Mucosa of stomach (tissue), 1 donor: ENCODE measurements around the gene LY6G5C.

Experiments
- H3K27me3 ChIP-seq: one replicate; pipeline ENCODE4 v1.7.0; 2013; ENCODE audit warnings: mild to moderate bottlenecking, low read length; ENCODE audit not compliant: control insufficient read depth, insufficient read depth
- H3K36me3 ChIP-seq: one replicate; pipeline ENCODE4 v1.7.0; 2013; ENCODE audit warnings: low read length; ENCODE audit not compliant: control insufficient read depth, insufficient read depth
- H3K4me1 ChIP-seq: one replicate; pipeline ENCODE4 v1.7.0; 2013; ENCODE audit warnings: mild to moderate bottlenecking, low read length; ENCODE audit not compliant: control insufficient read depth, insufficient read depth
- H3K4me3 ChIP-seq: one replicate; pipeline ENCODE4 v1.7.0; 2013; ENCODE audit warnings: low read length
- H3K9ac ChIP-seq: one replicate; pipeline ENCODE4 v1.7.0; 2013; ENCODE audit warnings: mild to moderate bottlenecking, low read length, moderate library complexity
- H3K9me3 ChIP-seq: one replicate; pipeline ENCODE4 v1.7.0; 2013; ENCODE audit warnings: mild to moderate bottlenecking, low read length, moderate library complexity; ENCODE audit not compliant: control insufficient read depth
- donor health status: Pancreatic carcinoma.

LY6G5C gene

GRCh38 chr6:31652925-31653724 is 27.7 kb downstream of the LY6G5C start:
- Histone ChIP-seq H3K36me3 (peaks cover 16% of the 10 kb centered on the region), H3K27me3 (no peaks in the 10 kb centered on the region), H3K4me3 (peak overlapping the region; percentile 80)

GRCh38 chr6:31651602-31652191 is 29.2 kb downstream of the LY6G5C start:
- Histone ChIP-seq H3K4me3 (peak overlapping the region; percentile 80), H3K9me3 (no peaks in the 10 kb centered on the region), H3K27me3 (no peaks in the 10 kb centered on the region), H3K4me1 (peaks cover 9% of the 10 kb centered on the region), H3K36me3 (peaks cover 16% of the 10 kb centered on the region), H3K9ac (peak overlapping the region; percentile 92)

More at GRCh38 chr6:31652925-31653724, 27.7 kb downstream of the LY6G5C start:
- Histone ChIP-seq H3K9me3 (no peaks in the 10 kb centered on the region), H3K4me1 (peaks cover 13% of the 10 kb centered on the region), H3K9ac (peak overlapping the region; percentile 92)

GRCh38 chr6:31645325-31645724 is 35.5 kb downstream of the LY6G5C start:
- no peaks in the 10 kb centered on the region for H3K4me1 ChIP-seq
- no peaks in the 10 kb centered on the region for H3K9me3 ChIP-seq
- H3K9ac ChIP-seq = no peak overlapping the region
- no peak overlapping the region for H3K4me3 ChIP-seq
- H3K36me3 ChIP-seq = peaks cover 41% of the 10 kb centered on the region
- no peaks in the 10 kb centered on the region for H3K27me3 ChIP-seq

- H3K36me3 ChIP-seq = peaks cover 49% of the 10 kb centered on the region
- H3K4me3 ChIP-seq = no peak overlapping the region
- no peaks in the 10 kb centered on the region for H3K9me3 ChIP-seq
- no peak overlapping the region for H3K9ac ChIP-seq
- H3K27me3 ChIP-seq = no peaks in the 10 kb centered on the region
- no peaks in the 10 kb centered on the region for H3K4me1 ChIP-seq
Measured at GRCh38 chr6:31643818-31644454, 36.9 kb downstream of the LY6G5C start.

- peaks cover 42% of the 10 kb centered on the region for H3K36me3 ChIP-seq
- H3K9me3 ChIP-seq = no peaks in the 10 kb centered on the region
- H3K4me1 ChIP-seq = no peaks in the 10 kb centered on the region
- H3K9ac ChIP-seq = no peak overlapping the region
- H3K4me3 ChIP-seq = no peak overlapping the region
- no peaks in the 10 kb centered on the region for H3K27me3 ChIP-seq
Measured at GRCh38 chr6:31642798-31643570, 37.9 kb downstream of the LY6G5C start.

GRCh38 chr6:31641370-31641769 is 39.5 kb downstream of the LY6G5C start:
- Histone ChIP-seq H3K9ac (no peak overlapping the region), H3K27me3 (no peaks in the 10 kb centered on the region), H3K4me3 (no peak overlapping the region), H3K36me3 (peaks cover 37% of the 10 kb centered on the region), H3K4me1 (no peaks in the 10 kb centered on the region), H3K9me3 (no peaks in the 10 kb centered on the region)

- Histone ChIP-seq H3K4me3 (no peak overlapping the region), H3K9ac (no peak overlapping the region), H3K4me1 (no peaks in the 10 kb centered on the region), H3K27me3 (no peaks in the 10 kb centered on the region), H3K36me3 (peaks cover 35% of the 10 kb centered on the region), H3K9me3 (no peaks in the 10 kb centered on the region)
Measured at GRCh38 chr6:31640612-31641011, 40.3 kb downstream of the LY6G5C start.

- no peaks in the 10 kb centered on the region for H3K27me3 ChIP-seq
- H3K4me3 ChIP-seq = no peak overlapping the region
- H3K9ac ChIP-seq = no peak overlapping the region
- no peaks in the 10 kb centered on the region for H3K4me1 ChIP-seq
- H3K9me3 ChIP-seq = no peaks in the 10 kb centered on the region
- H3K36me3 ChIP-seq = peaks cover 25% of the 10 kb centered on the region
Measured at GRCh38 chr6:31639449-31639861, 41.4 kb downstream of the LY6G5C start.

- Histone ChIP-seq H3K27me3 (no peaks in the 10 kb centered on the region), H3K36me3 (peaks cover 22% of the 10 kb centered on the region), H3K9me3 (no peaks in the 10 kb centered on the region), H3K4me1 (no peaks in the 10 kb centered on the region), H3K4me3 (no peak overlapping the region), H3K9ac (no peak overlapping the region)
Measured at GRCh38 chr6:31639043-31639442, 41.8 kb downstream of the LY6G5C start.

GRCh38 chr6:31636698-31637596 is 43.9 kb downstream of the LY6G5C start:
- H3K27me3 ChIP-seq = no peaks in the 10 kb centered on the region
- H3K9me3 ChIP-seq = no peaks in the 10 kb centered on the region
- H3K4me1 ChIP-seq = no peaks in the 10 kb centered on the region
- no peak overlapping the region for H3K4me3 ChIP-seq
- no peak overlapping the region for H3K9ac ChIP-seq
- H3K36me3 ChIP-seq = peaks cover 20% of the 10 kb centered on the region

- Histone ChIP-seq H3K9ac (no peak overlapping the region), H3K4me1 (no peaks in the 10 kb centered on the region), H3K27me3 (no peaks in the 10 kb centered on the region), H3K36me3 (peaks cover 22% of the 10 kb centered on the region), H3K4me3 (no peak overlapping the region), H3K9me3 (no peaks in the 10 kb centered on the region)
Measured at GRCh38 chr6:31634969-31635575, 45.8 kb downstream of the LY6G5C start.
